Sigmoid colon (tissue), 4 donors: Measurements from ENCODE around the gene ENPP6.

Experiments used
- EP300 ChIP-seq, 4 donors: sonication (generic); formaldehyde crosslinking; IDR thresholded peaks; one replicate each; pipeline ENCODE4 v1.6.1; 2017; ENCODE audit warnings: antibody characterized with exemption in 4 of 4
- POLR2A ChIP-seq, 2 donors: fragments of 450-650 bp; IDR thresholded peaks; one replicate each; pipeline ENCODE4 v1.6.1; 2016; ENCODE audit warnings: antibody characterized with exemption in 2 of 2, mild to moderate bottlenecking in 2 of 2, moderate library complexity in 2 of 2
- POLR2AphosphoS5 ChIP-seq, 4 donors: sonication (generic); formaldehyde crosslinking; IDR thresholded peaks; one replicate each; pipeline ENCODE4 v1.6.1; 2017; ENCODE audit warnings: antibody characterized with exemption in 4 of 4
- TF ChIP-seq, protein P1 (sequence below), 4 experiments: fragments of 450-650 bp in 3 of 4; fragments of 200-600 bp in 1 of 4; IDR thresholded peaks; one replicate each; pipeline ENCODE4 v1.5.1; 2016 to 2019; ENCODE audit warnings: antibody characterized with exemption in 4 of 4, mild to moderate bottlenecking in 3 of 4, moderate library complexity in 2 of 4

DNA sequence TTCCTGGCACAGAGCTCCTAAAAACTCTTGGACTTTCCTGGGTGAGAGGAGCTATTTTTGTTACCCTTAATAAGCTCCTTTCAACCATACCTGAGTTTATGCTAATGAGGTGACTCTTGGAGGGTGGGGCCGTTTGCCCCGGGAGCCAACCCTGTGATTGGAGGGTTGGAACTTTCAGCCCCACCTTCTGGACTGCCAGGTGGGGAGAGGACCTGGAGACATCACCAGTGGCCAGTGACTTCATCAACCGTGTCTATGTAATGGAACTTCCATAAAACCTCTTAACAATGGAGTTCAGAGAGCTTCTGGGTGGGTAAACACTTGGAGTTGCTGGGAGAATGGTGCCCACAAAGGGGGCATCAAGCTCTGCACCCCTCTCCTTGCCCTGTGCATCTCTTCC is 17.9 kb upstream of the ENPP6 start:
- TF ChIP-seq, protein P1, sequence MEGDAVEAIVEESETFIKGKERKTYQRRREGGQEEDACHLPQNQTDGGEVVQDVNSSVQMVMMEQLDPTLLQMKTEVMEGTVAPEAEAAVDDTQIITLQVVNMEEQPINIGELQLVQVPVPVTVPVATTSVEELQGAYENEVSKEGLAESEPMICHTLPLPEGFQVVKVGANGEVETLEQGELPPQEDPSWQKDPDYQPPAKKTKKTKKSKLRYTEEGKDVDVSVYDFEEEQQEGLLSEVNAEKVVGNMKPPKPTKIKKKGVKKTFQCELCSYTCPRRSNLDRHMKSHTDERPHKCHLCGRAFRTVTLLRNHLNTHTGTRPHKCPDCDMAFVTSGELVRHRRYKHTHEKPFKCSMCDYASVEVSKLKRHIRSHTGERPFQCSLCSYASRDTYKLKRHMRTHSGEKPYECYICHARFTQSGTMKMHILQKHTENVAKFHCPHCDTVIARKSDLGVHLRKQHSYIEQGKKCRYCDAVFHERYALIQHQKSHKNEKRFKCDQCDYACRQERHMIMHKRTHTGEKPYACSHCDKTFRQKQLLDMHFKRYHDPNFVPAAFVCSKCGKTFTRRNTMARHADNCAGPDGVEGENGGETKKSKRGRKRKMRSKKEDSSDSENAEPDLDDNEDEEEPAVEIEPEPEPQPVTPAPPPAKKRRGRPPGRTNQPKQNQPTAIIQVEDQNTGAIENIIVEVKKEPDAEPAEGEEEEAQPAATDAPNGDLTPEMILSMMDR (IDR thresholded peaks at IDR 0.05), result no peak
- TF ChIP-seq POLR2AphosphoS5 (IDR thresholded peaks at IDR 0.05), result no peak
- TF ChIP-seq POLR2A (IDR thresholded peaks at IDR 0.05), result no peak
- TF ChIP-seq EP300 (IDR thresholded peaks at IDR 0.05), result no peak
